ENCODE data around the gene C15orf39. TPM values are rescaled to one million over a fixed set of nuclear protein-coding genes. Genes with fewer than 3 reads are reported as not detected.

C15orf39 gene
- total RNA-seq, 1 donor from 2014 or later: 15.0 TPM

DNA sequence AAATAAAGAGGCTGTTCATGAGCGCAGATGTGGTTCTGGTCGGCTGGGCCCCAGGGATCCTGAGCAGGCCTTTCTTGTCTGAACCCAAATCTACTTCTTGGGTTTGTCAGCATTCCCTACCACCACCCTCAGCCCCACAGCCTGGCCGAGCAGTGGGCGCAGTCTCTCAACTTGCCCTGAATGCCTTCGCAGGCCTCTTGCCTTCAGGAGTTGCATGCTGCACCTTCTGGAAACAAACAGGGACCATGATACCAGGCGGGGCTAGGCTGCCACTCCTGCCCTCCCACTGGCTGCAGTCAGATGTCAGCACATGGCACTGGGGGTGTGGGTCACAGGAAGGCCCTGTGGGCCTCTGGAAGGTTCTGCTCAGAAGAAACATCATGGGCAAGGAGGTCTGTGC, 13.2 kb upstream of the C15orf39 start:
- Histone ChIP-seq H3K27me3 (ENCODE audit: low read depth) (no peaks in the 10 kb centered on the region), H3K4me1 (peaks cover 4% of the 10 kb centered on the region), H3K36me3 (no peaks in the 10 kb centered on the region), H3K9me3 (replicated peaks) (no peaks in the 10 kb centered on the region), H3K4me3 (no peak overlapping the region), H3K27ac (replicated peaks) (no peak overlapping the region)
- TF ChIP-seq CTCF (IDR thresholded peaks at IDR 0.05; ENCODE audit: borderline replicate concordance): no peak
- intact Hi-C loops (cut with micrococcal nuclease): no loop called here
- DNase-seq: no peak

GRCh38 chr15:75191235-75191634, 10.4 kb upstream of the C15orf39 start:
- no peak for DNase-seq
- TF ChIP-seq CTCF (IDR thresholded peaks at IDR 0.05; ENCODE audit: borderline replicate concordance): no peak
- no peak overlapping the region for H3K4me3 ChIP-seq
- no peaks in the 10 kb centered on the region for H3K9me3 ChIP-seq (replicated peaks)
- no peaks in the 10 kb centered on the region for H3K27me3 ChIP-seq (ENCODE audit: low read depth)
- no peaks in the 10 kb centered on the region for H3K36me3 ChIP-seq
- peaks cover 10% of the 10 kb centered on the region for H3K4me1 ChIP-seq
- no peak overlapping the region for H3K27ac ChIP-seq (replicated peaks)
- intact Hi-C loops (cut with micrococcal nuclease): no loop called here

- no peak overlapping the region for H3K27ac ChIP-seq (replicated peaks)
- H3K4me3 ChIP-seq: no peak overlapping the region
- no peak for DNase-seq
- no peak for TF ChIP-seq CTCF (IDR thresholded peaks at IDR 0.05; ENCODE audit: borderline replicate concordance)
- no peaks in the 10 kb centered on the region for H3K9me3 ChIP-seq (replicated peaks)
- no peaks in the 10 kb centered on the region for H3K36me3 ChIP-seq
- intact Hi-C loops (cut with micrococcal nuclease): no loop called here
- no peaks in the 10 kb centered on the region for H3K27me3 ChIP-seq (ENCODE audit: low read depth)
- H3K4me1 ChIP-seq: peaks cover 20% of the 10 kb centered on the region
These were observed 9.4 kb upstream of the C15orf39 start for GRCh38 chr15:75192307-75192706.

- Histone ChIP-seq H3K4me3 (no peak overlapping the region), H3K27ac (replicated peaks) (no peak overlapping the region), H3K4me1 (peaks cover 21% of the 10 kb centered on the region), H3K36me3 (no peaks in the 10 kb centered on the region), H3K27me3 (ENCODE audit: low read depth) (no peaks in the 10 kb centered on the region), H3K9me3 (replicated peaks) (no peaks in the 10 kb centered on the region)
- no peak for DNase-seq
- intact Hi-C loops (cut with micrococcal nuclease): no loop called here
- TF ChIP-seq CTCF (IDR thresholded peaks at IDR 0.05; ENCODE audit: borderline replicate concordance): no peak
These were observed 8.4 kb upstream of the C15orf39 start for GRCh38 chr15:75193272-75193671.

DNA sequence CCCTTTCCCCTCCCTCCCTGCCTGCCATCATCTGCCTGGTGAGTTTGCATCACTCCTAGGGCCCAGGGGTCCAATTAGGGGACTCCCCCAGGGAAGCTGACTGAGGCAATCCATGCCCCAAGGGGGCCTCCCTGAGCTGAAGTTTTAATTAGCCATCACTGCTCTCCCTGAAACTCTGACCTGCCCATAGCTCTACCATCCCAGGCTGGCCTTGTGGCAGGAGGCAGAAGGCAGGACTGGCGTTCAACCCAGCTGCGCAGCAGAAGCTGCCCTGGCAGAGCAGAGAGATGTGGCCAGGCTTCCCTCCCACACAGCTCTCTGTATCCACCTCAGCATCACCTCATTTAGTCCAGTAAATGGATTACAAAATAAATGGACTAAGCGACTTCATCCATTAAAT, 7.7 kb upstream of the C15orf39 start:
- H3K9me3 ChIP-seq (replicated peaks): no peaks in the 10 kb centered on the region
- no peak for TF ChIP-seq CTCF (IDR thresholded peaks at IDR 0.05; ENCODE audit: borderline replicate concordance)
- no peak overlapping the region for H3K27ac ChIP-seq (replicated peaks)
- peaks cover 25% of the 10 kb centered on the region for H3K4me1 ChIP-seq
- no peaks in the 10 kb centered on the region for H3K36me3 ChIP-seq
- intact Hi-C loops (cut with micrococcal nuclease): no loop called here
- no peaks in the 10 kb centered on the region for H3K27me3 ChIP-seq (ENCODE audit: low read depth)
- no peak overlapping the region for H3K4me3 ChIP-seq
- no peak for DNase-seq

DNA sequence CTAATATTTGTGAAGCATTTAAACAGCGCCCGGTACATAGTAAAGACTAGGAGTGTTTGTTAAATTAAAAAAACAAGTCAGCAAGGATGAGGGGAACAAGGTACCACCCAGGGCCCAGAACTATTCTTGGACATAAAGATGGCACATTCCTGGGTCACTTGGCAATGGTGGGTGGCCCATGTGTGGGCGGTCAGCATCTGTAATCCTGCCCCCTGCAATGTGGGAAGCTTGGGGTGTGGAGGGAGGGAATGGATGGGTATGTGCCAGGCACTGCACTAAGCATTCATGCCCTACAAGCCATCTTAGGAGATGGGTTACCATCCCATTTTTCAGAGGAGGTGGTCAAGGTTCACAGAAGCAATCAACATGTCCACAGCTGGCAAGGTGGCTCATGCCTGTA, 7.3 kb upstream of the C15orf39 start:
- no peaks in the 10 kb centered on the region for H3K27me3 ChIP-seq (ENCODE audit: low read depth)
- intact Hi-C loops (cut with micrococcal nuclease): no loop called here
- H3K9me3 ChIP-seq (replicated peaks): no peaks in the 10 kb centered on the region
- H3K27ac ChIP-seq (replicated peaks): no peak overlapping the region
- no peak overlapping the region for H3K4me3 ChIP-seq
- TF ChIP-seq CTCF (IDR thresholded peaks at IDR 0.05; ENCODE audit: borderline replicate concordance): no peak
- DNase-seq: no peak
- peaks cover 30% of the 10 kb centered on the region for H3K4me1 ChIP-seq
- no peaks in the 10 kb centered on the region for H3K36me3 ChIP-seq

All from left ventricle myocardium inferior (tissue), 1 donor.